Astrocyte of the hippocampus (primary cell): ENCODE measurements around the gene ZFAND4.
"Not testable (repeated sequence)": the region's sequence is repeated elsewhere in the genome, so short reads cannot be mapped to it uniquely, and the experiment has no call there.

ENCODE experiments used
- DNase-seq: peaks from one replicate; pipeline ENCODE4 v3.0.0; 2011; ENCODE audit warnings: low read depth, low spot score

ZFAND4 gene

DNA sequence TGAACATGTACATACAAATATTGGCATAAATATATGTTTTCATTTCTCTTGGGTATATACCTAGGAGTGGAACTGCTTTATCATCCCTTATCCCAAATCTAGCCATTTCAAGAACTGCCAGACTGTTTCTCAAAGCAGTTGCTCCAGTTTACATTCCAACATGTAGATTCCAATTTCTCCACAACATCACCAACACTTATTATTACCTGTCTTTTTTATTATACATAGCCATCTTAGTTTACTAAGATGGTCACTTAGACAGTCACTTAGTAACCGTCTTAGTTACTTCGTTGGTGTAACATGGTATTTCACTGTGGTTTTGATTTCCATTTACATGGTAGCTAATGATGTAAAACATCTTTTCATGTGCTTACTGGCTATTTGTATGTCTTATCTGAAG lies 82.7 kb downstream of the ZFAND4 start:
- no peak for DNase-seq

GRCh38 chr10:45589009-45589408 lies 83.6 kb downstream of the ZFAND4 start:
- DNase-seq, result no peak

GRCh38 chr10:45586028-45586824 lies 86.3 kb downstream of the ZFAND4 start:
- DNase-seq, result no peak

DNA sequence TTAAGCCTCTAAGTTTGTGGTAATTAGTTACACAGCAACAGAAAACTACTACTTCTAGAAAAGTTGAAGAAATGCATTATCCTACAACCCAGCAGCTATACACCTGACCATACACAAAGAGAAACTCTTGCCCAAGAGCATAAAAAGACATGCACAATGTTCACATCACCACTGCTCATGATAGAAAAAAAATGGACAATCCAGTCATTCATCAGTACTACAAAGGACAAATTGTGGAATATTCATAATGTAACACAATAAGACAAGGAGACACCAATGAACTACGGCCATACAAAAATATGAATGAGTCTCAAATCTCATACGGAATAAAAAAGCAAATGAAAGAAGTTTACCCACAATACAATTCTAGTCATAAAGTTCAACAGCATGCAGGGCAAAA lies 87.4 kb downstream of the ZFAND4 start:
- DNase-seq, result no peak

- no peak for DNase-seq
These were observed 90.2 kb downstream of the ZFAND4 start for GRCh38 chr10:45582386-45582781.

- DNase-seq, result peak; percentile 17
These were observed 90.8 kb downstream of the ZFAND4 start for GRCh38 chr10:45581582-45582385.

DNA sequence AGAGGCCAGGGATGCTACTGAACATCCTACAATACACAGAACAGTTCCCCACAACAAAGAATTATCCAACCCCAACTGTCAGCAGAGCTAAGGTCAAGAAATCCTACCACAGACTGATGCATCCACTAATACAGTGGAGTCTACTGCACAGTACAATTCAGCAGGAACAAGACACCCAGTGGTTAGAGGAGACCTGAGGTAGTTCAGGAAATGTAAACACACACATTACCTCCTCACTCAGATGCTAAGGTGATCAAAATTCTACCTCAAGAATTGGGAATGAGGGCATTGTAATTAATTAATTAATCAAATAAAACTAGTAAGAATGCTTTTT lies 91.4 kb downstream of the ZFAND4 start:
- DNase-seq, result no peak

DNA sequence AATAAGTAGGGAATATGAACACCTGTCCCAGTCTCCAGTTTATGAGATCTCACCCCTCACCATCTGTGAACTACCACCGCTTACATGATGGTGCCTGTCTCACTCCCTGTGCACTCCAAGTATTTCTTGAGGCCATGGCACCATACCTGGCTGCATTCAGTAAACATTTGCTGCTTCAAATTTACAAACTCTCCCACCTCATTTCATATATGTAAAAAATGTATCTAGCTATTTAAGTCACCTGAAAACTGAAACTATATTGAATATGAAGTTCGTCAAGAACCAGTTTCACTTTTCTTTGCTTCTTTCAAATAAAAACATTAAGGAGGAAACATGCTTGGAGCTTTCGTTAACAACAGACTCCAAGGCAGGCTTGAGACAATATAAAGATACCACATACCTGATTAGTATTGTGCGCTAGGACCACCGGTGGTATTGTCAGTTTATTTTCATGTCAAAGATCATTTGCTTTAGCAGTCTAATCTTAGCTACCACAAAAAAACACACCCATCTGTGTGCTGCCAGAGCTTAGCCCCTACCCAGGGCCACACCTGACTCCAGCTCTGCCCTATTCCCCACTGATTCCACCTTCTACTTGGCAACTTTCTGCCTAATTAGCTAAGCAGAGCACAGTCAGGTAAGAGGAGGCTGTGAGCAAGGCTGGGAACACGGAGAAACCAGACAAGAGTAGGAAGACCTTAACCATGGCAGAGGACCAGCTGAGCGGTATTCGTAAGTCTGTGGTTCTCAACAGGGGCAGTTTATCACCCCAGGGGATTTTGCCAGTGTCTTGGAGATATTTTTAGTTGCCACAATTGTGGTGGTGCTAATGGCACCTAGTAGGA lies 92.0 kb downstream of the ZFAND4 start:
- no peak for DNase-seq

DNA sequence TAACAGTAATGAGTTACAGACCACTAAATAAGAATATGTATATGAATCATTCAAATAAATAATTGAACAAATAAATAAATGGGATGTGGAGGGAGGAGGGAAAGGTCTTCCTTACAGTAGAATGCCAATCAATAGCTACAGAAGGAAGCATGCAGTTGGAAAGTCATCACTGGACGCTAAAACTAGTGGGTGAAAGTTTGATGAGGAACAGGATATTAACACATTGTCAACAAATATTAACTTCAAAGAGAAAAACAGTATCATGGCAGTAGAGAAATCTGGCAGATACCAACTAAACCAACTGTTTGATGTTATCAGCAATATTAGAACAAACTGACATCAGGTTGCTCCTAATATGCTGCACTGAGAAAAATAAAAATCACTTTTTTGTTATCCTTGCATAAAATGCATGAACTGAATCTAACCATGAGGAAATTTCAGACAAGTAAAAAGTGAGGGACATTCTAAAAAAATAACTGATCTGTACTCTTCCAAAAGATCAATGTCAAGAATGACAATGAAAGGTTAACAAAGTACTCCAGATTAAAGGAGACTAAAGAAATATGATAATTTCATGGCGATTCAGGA lies 94.1 kb downstream of the ZFAND4 start:
- no peak for DNase-seq

- no peak for DNase-seq
These were observed 96.5 kb downstream of the ZFAND4 start for GRCh38 chr10:45575966-45576597.

DNA sequence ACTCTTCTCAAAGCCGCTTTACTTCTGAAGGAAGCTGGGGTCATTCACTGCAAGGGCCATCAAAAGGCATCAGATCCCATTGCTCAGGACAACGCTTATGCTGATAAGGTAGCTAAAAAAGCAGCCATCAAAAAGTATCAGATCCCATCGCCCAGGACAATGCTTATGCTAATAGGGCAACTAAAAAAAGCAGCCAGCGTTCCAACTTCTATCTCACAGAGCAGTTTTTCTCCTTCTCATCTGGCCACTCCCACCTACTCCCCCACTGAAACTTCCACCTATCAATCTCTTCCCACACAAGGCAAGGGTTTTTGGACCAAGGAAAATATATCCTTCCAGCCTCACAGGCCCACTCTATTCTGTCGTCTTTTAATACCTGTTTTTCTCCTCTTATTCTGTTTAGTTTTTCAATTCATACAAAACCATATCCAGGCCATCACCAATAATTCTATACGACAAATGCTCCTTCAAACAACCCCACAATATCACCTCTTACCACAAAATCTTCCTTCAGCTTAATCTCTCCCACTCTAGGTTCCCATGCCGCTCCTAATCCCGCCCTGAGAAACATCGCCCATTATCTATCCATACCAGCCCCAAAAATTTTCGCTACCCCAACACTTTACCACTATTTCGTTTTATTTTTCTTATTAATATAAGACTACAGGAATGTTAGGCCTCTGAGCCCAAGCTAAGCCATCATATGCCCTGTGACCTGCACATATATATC lies 97.4 kb downstream of the ZFAND4 start:
- DNase-seq, result not testable (repeated sequence)

DNA sequence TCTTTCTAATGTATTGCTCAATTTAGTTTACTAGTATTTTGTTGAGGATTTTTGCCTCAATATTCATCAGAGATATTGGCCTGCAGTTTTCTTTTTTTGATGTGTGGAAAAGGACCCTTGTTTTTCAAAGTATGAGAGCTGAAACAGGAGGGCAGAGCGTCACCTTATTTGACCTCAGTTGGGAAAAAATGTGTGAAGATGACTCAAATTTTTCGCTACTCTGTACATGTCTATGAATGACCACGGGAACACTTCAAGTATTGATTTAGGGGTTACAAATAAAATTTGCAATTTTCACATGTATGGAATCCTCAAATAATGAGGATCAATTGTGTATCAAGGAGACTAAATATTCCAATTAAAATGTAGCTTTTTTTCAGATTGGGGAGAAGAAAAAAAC lies 103.1 kb downstream of the ZFAND4 start:
- DNase-seq, result no peak

DNA sequence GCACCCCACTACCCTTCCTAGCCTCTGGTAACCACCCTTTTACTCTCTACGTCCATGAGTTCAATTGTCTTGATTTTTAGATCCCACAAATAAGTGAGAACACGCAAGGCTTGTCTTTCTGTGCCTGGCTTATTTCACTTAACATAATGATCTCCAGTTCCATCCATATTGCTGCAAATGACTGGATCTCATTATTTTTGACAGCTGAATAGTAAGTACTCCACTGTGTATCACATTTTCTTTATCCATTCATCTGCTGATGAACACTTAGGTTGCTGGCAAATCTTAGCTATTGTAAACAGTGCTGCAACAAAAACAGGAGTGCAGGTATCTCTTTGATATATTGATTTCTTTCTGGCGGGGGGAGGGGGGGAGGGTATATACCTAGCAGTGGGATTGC lies 106.2 kb downstream of the ZFAND4 start:
- no peak for DNase-seq
